ENCODE results near the gene CCDC190.
"Not testable (repeated sequence)": the region's sequence is repeated elsewhere in the genome, so short reads cannot be mapped to it uniquely, and the experiment has no call there.

DNA sequence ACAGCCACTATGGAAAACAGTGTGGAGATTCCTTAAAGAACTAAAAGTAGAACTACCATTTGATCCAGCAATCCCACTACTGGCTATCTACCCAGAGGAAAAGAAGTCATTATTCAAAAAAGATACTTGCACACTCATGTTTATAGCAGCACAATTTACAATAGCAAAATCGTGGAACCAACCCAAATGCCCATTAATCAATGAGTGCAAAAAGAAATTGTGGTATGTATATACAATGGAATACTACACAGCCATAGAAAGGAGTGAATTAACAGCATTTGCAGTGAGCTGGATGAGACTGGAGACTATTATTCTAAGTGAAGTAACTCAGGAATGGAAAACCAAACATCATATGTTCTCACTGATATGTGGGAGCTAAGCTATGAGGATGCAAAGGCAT lies 10.4 kb upstream of the CCDC190 start:
- TF ChIP-seq, protein P1, sequence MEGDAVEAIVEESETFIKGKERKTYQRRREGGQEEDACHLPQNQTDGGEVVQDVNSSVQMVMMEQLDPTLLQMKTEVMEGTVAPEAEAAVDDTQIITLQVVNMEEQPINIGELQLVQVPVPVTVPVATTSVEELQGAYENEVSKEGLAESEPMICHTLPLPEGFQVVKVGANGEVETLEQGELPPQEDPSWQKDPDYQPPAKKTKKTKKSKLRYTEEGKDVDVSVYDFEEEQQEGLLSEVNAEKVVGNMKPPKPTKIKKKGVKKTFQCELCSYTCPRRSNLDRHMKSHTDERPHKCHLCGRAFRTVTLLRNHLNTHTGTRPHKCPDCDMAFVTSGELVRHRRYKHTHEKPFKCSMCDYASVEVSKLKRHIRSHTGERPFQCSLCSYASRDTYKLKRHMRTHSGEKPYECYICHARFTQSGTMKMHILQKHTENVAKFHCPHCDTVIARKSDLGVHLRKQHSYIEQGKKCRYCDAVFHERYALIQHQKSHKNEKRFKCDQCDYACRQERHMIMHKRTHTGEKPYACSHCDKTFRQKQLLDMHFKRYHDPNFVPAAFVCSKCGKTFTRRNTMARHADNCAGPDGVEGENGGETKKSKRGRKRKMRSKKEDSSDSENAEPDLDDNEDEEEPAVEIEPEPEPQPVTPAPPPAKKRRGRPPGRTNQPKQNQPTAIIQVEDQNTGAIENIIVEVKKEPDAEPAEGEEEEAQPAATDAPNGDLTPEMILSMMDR (IDR thresholded peaks at IDR 0.05): not testable (repeated sequence)
- not testable (repeated sequence) for TF ChIP-seq POLR2AphosphoS5 (IDR thresholded peaks at IDR 0.05; ENCODE audit: low read depth, low read length); SIN3A (IDR thresholded peaks at IDR 0.05; ENCODE audit: borderline replicate concordance, insufficient read depth, low read depth, low read length); TCF7L2 (IDR thresholded peaks at IDR 0.05; ENCODE audit: low read depth, low read length); REST (IDR thresholded peaks at IDR 0.05; ENCODE audit: insufficient read depth in 1 of 2, low read depth in 2 of 2, low read length in 1 of 2)

Data from Panc1 (cell line).